H1 (cell line): ENCODE measurements around the gene DPYD.

ENCODE experiments used
- CEBPB ChIP-seq: IDR thresholded peaks from 2 replicates; pipeline ENCODE4 v1.6.1; 2012; ENCODE audit warnings: low read depth, low read length
- CTCF ChIP-seq, 3 experiments: IDR thresholded peaks; 1 replicate in 2 of 3; 2 replicates in 1 of 3; pipeline versions ENCODE4 v1.5.1 to v1.6.1; 2011; ENCODE audit warnings: low read length in 3 of 3, mild to moderate bottlenecking in 3 of 3, inconsistent platforms in 2 of 3, low read depth in 1 of 3, moderate library complexity in 1 of 3; ENCODE audit not compliant: insufficient read depth in 1 of 3; ENCODE audit errors: control extremely low read depth in 1 of 3
- EGR1 ChIP-seq: IDR thresholded peaks from 2 replicates; pipeline ENCODE4 v1.6.1; 2011; ENCODE audit warnings: low read depth, low read length, borderline replicate concordance
- NANOG ChIP-seq: IDR thresholded peaks from 2 replicates; pipeline ENCODE4 v1.6.1; 2011; ENCODE audit warnings: low read length, low read depth, mild to moderate bottlenecking, inconsistent platforms; ENCODE audit not compliant: insufficient read depth, poor library complexity, severe bottlenecking
- SAP30 ChIP-seq: fragments of 300-600 bp; sonication (generic); IDR thresholded peaks from 2 replicates; pipeline ENCODE4 v1.7.1; 2012; ENCODE audit warnings: low read length, moderate library complexity, mild to moderate bottlenecking, inconsistent platforms; ENCODE audit not compliant: insufficient read depth, insufficient replicate concordance
- SUZ12 ChIP-seq: fragments of 200-600 bp; sonication (generic); IDR thresholded peaks from 2 replicates; pipeline ENCODE4 v1.6.1; 2012; ENCODE audit warnings: mild to moderate bottlenecking, inconsistent platforms, low read length, moderate library complexity, mixed read lengths

- TF ChIP-seq SAP30 (no peak), CTCF (IDR thresholded peaks at IDR 0.05; ENCODE audit: control extremely low read depth in 1 of 3, insufficient read depth in 1 of 3, low read depth in 1 of 3, low read length in 3 of 3) (no peak), NANOG (no peak), CEBPB (no peak), SUZ12 (no peak), EGR1 (no peak)
Measured at GRCh38 chr1:97245026-97245425, 675.8 kb downstream of the DPYD start.
